Caco-2 (cell line): ENCODE data around the gene KSR2. TPM values are rescaled to one million over a fixed set of nuclear protein-coding genes. Genes with fewer than 3 reads are reported as not detected.

Source experiments
- BruUV-seq: library from RNA; stranded (reverse); fragments of 400-500 nt; replicated peaks from 2 replicates; lab custom pipeline; 2021; lab: Mats Ljungman, UMichigan
- CTCF ChIA-PET: fragments of 300-600 bp; sonication (Branson Sonifier 250); formaldehyde crosslinking; loops from one replicate; lab custom pipeline; 2022; ENCODE audit warnings: antibody characterized with exemption; lab: Charles Lee
- POLR2A ChIA-PET: fragments of 300-600 bp; sonication (Branson Sonifier 250); formaldehyde crosslinking; loops from one replicate; lab custom pipeline; 2022; ENCODE audit warnings: antibody characterized with exemption; lab: Charles Lee
- DNase-seq, 2 experiments: peaks; one replicate each; pipeline versions ENCODE4 v3.0.0 to v3.0.0-alpha.2; 2020 to 2022
- H3K27me3 ChIP-seq: replicated peaks from 2 replicates; pipeline ENCODE4 v1.6.0; 2011; ENCODE audit warnings: low read length; ENCODE audit not compliant: control insufficient read depth, insufficient read depth
- H3K36me3 ChIP-seq: 2 replicates; pipeline ENCODE4 v1.5.1; 2011; ENCODE audit warnings: low read length; ENCODE audit not compliant: control insufficient read depth, insufficient read depth
- H3K4me1 ChIP-seq: fragments of 250-450 bp; sonication (Bioruptor Pico); 2 replicates; pipeline ENCODE4 v1.5.1; 2020; ENCODE audit warnings: mild to moderate bottlenecking
- H3K4me3 ChIP-seq: 2 replicates; pipeline ENCODE4 v1.5.1; 2011; ENCODE audit warnings: low read depth, mild to moderate bottlenecking, control low read depth, low read length
- H3K9me3 ChIP-seq: fragments of 250-450 bp; sonication (Bioruptor Pico); 2 replicates; pipeline ENCODE4 v1.5.1; 2020; ENCODE audit warnings: mild to moderate bottlenecking, moderate library complexity
- H3K27ac Mint-ChIP-seq: one replicate; pipeline ENCODE4 v1.8.0; 2022; ENCODE audit warnings: mixed read lengths; ENCODE audit not compliant: unreplicated experiment
- H3K27me3 Mint-ChIP-seq: one replicate; pipeline ENCODE4 v1.8.0; 2022; ENCODE audit warnings: mixed read lengths; ENCODE audit not compliant: insufficient read depth, unreplicated experiment
- H3K36me3 Mint-ChIP-seq: one replicate; pipeline ENCODE4 v1.8.0; 2022; ENCODE audit warnings: mild to moderate bottlenecking, mixed read lengths; ENCODE audit not compliant: insufficient read depth, unreplicated experiment
- H3K4me1 Mint-ChIP-seq: one replicate; pipeline ENCODE4 v1.8.0; 2022; ENCODE audit warnings: low read depth, mixed read lengths; ENCODE audit not compliant: unreplicated experiment
- H3K4me3 Mint-ChIP-seq: one replicate; pipeline ENCODE4 v1.8.0; 2022; ENCODE audit warnings: mild to moderate bottlenecking, moderate library complexity, mixed read lengths; ENCODE audit not compliant: unreplicated experiment
- H3K9me3 Mint-ChIP-seq: one replicate; pipeline ENCODE4 v1.8.0; 2022; ENCODE audit warnings: mixed read lengths; ENCODE audit not compliant: unreplicated experiment
- intact Hi-C: fragments of 100-400 bp; cut with micrococcal nuclease; formaldehyde crosslinking; loops from one replicate; pipeline ENCODE4 v1.10.0; 2022; ENCODE audit not compliant: unreplicated experiment
- total RNA-seq: library from RNA; stranded (reverse); gene quantifications from 2 replicates; pipeline ENCODE4 v1.2.3, GENCODE V29; 2022
- TF ChIP-seq, protein P1 (sequence below), 2 experiments: fragments of 200-600 bp in 1 of 2; IDR thresholded peaks; 1 replicate in 1 of 2; 2 replicates in 1 of 2; pipeline versions ENCODE4 v1.5.1 to v1.8.0; 2011 to 2022; ENCODE audit warnings: antibody characterized with exemption in 1 of 2, control low read depth in 1 of 2, inconsistent platforms in 1 of 2, low read depth in 1 of 2, low read length in 1 of 2, mild to moderate bottlenecking in 1 of 2, moderate library complexity in 1 of 2; ENCODE audit not compliant: insufficient read depth in 1 of 2, severe bottlenecking in 1 of 2, unreplicated experiment in 1 of 2

KSR2 gene
- total RNA-seq, 1 experiment from 2014 or later: 0.66 TPM

DNA sequence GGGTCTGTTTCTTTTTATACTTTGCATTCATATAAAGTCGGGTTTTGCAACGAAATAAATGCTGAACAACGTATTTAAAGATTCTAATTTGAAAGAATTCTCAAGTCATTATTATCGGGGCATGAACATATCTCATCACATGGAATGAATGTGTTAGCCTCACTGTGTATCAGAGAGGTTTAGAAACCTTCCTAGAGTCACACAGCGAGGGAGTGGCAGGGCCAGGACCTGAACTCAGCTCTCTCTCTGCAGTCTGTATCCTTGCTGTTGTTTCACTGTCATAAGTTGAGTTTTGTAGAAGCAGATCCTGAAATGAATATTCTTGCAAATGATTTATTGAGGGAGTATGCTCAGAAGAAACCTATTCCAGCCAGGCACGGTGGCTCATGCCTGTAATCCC is 398.2 kb downstream of the KSR2 start:
- TF ChIP-seq, protein P1, sequence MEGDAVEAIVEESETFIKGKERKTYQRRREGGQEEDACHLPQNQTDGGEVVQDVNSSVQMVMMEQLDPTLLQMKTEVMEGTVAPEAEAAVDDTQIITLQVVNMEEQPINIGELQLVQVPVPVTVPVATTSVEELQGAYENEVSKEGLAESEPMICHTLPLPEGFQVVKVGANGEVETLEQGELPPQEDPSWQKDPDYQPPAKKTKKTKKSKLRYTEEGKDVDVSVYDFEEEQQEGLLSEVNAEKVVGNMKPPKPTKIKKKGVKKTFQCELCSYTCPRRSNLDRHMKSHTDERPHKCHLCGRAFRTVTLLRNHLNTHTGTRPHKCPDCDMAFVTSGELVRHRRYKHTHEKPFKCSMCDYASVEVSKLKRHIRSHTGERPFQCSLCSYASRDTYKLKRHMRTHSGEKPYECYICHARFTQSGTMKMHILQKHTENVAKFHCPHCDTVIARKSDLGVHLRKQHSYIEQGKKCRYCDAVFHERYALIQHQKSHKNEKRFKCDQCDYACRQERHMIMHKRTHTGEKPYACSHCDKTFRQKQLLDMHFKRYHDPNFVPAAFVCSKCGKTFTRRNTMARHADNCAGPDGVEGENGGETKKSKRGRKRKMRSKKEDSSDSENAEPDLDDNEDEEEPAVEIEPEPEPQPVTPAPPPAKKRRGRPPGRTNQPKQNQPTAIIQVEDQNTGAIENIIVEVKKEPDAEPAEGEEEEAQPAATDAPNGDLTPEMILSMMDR (IDR thresholded peaks at IDR 0.05; ENCODE audit: insufficient read depth in 1 of 2, low read depth in 1 of 2, low read length in 1 of 2, severe bottlenecking in 1 of 2, unreplicated experiment in 1 of 2): no peak
- H3K27me3 Mint-ChIP-seq: peaks cover 14% of the 10 kb centered on the region
- no TSS peak for BruUV-seq
- intact Hi-C loops: no loop called here
- Histone ChIP-seq H3K36me3 (no peaks in the 10 kb centered on the region), H3K27me3 (peaks cover 1% of the 10 kb centered on the region; the same call in 1 of the 2 replicates), H3K9me3 (no peaks in the 10 kb centered on the region), H3K4me3 (no peak overlapping the region), H3K4me1 (no peaks in the 10 kb centered on the region)
- POLR2A ChIA-PET: no interaction called here
- no peaks in the 10 kb centered on the region for H3K9me3 Mint-ChIP-seq
- no peaks in the 10 kb centered on the region for H3K4me1 Mint-ChIP-seq
- no peaks in the 10 kb centered on the region for H3K36me3 Mint-ChIP-seq
- H3K27ac Mint-ChIP-seq: no peak overlapping the region
- CTCF ChIA-PET: no interaction called here
- H3K4me3 Mint-ChIP-seq: no peak overlapping the region
- no peak for DNase-seq

DNA sequence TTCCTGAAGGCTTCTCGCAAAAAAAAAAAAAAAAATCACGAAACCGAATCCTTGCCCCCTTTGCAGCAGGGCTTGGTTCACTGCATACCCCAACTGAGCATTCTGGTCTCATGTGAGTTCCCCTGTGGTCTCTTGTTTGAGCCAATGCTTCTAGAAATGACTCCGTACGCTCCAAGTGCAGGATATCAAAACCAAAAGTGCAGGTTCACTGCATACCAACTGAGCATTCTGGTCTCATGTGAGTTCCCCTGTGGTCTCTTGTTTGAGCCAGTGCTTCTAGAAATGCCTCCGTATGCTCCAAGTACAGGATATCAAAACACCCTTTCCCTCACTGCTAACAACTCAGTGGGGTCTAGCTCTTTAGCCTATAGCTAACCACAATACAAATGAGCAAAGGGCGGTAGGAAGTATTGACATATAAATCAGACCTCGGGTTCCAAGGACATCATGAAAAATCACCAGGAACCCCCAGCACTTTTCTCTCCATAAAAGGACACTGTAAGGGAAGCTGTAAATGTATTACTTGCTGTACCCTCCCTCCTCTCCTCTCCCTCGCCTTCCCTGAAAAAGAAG is 401.1 kb downstream of the KSR2 start:
- TF ChIP-seq, protein P1 (IDR thresholded peaks at IDR 0.05; ENCODE audit: insufficient read depth in 1 of 2, low read depth in 1 of 2, low read length in 1 of 2, severe bottlenecking in 1 of 2, unreplicated experiment in 1 of 2): no peak
- no peaks in the 10 kb centered on the region for H3K9me3 ChIP-seq
- ChIA-PET CTCF (no interaction called here), POLR2A (no interaction called here)
- Mint-ChIP-seq H3K36me3 (no peaks in the 10 kb centered on the region), H3K27ac (no peak overlapping the region), H3K9me3 (no peaks in the 10 kb centered on the region), H3K27me3 (peaks cover 13% of the 10 kb centered on the region), H3K4me3 (no peak overlapping the region), H3K4me1 (no peaks in the 10 kb centered on the region)
- H3K36me3 ChIP-seq: no peaks in the 10 kb centered on the region
- no peak for DNase-seq
- H3K4me3 ChIP-seq: no peak overlapping the region
- no TSS peak for BruUV-seq
- H3K4me1 ChIP-seq: no peaks in the 10 kb centered on the region
- intact Hi-C loops: no loop called here
- peaks cover under 1% of the 10 kb centered on the region; the same call in 1 of the 2 replicates for H3K27me3 ChIP-seq

DNA sequence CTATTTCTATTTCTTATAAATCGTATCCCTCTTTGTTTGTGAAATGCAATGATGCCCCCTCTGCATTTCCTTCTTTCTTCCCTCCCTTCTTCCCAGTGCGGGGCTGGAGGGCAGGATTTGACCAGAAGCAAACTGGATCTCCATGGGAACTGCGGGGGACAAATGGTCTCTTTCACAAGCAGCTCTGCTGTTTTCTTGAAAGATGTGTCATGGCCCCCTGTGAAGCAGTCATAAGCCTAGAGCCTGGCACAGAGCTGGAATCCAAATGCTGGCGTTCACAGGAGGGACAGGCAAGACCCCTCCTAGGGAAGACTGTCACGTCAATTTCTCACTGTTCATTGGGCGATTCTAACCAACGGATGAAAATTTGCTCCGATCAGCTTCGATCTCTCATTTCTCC is 403.9 kb downstream of the KSR2 start:
- H3K4me3 ChIP-seq: no peak overlapping the region
- peaks cover 6% of the 10 kb centered on the region for H3K27me3 Mint-ChIP-seq
- ChIA-PET POLR2A (no interaction called here), CTCF (no interaction called here)
- no peaks in the 10 kb centered on the region for H3K36me3 ChIP-seq
- BruUV-seq: no TSS peak
- H3K4me3 Mint-ChIP-seq: no peak overlapping the region
- no peak overlapping the region for H3K27ac Mint-ChIP-seq
- H3K4me1 ChIP-seq: no peaks in the 10 kb centered on the region
- H3K4me1 Mint-ChIP-seq: no peaks in the 10 kb centered on the region
- no peaks in the 10 kb centered on the region for H3K9me3 Mint-ChIP-seq
- no peaks in the 10 kb centered on the region for H3K9me3 ChIP-seq
- no peak for DNase-seq
- H3K36me3 Mint-ChIP-seq: no peaks in the 10 kb centered on the region
- no peaks in the 10 kb centered on the region; the same call in 1 of the 2 replicates for H3K27me3 ChIP-seq
- TF ChIP-seq, protein P1 (IDR thresholded peaks at IDR 0.05; ENCODE audit: insufficient read depth in 1 of 2, low read depth in 1 of 2, low read length in 1 of 2, severe bottlenecking in 1 of 2, unreplicated experiment in 1 of 2): no peak
- intact Hi-C loops: no loop called here
